H9 (cell line): Measurements from ENCODE around the gene DNAAF9. TPM values are rescaled to one million over a fixed set of nuclear protein-coding genes. Genes with fewer than 3 reads are reported as not detected.

Source experiments
- DNase-seq: peaks from one replicate; pipeline ENCODE4 v3.0.0-alpha.2; 2017
- H2AFZ ChIP-seq: one replicate; pipeline ENCODE4 v1.6.1; 2013; ENCODE audit warnings: mild to moderate bottlenecking, low read length, control low read depth, moderate library complexity
- H2AK5ac ChIP-seq: 2 replicates; pipeline ENCODE4 v1.6.1; 2013; ENCODE audit warnings: low read length, control low read depth, mixed read lengths; ENCODE audit not compliant: insufficient read length
- H2BK120ac ChIP-seq: one replicate; pipeline ENCODE4 v1.6.1; 2013; ENCODE audit warnings: low read depth, mild to moderate bottlenecking, low read length, control low read depth, inconsistent platforms; ENCODE audit not compliant: poor library complexity, severe bottlenecking
- H2BK12ac ChIP-seq: 2 replicates; pipeline ENCODE4 v1.6.1; 2013; ENCODE audit warnings: low read length, control low read depth, mixed read lengths, low read depth; ENCODE audit not compliant: insufficient read length
- H2BK15ac ChIP-seq: 2 replicates; pipeline ENCODE4 v1.6.1; 2013; ENCODE audit warnings: low read depth, low read length, control low read depth
- H2BK20ac ChIP-seq: one replicate; pipeline ENCODE4 v1.6.1; 2013; ENCODE audit warnings: low read depth, mild to moderate bottlenecking, low read length, control low read depth, inconsistent platforms; ENCODE audit not compliant: poor library complexity, severe bottlenecking
- H2BK5ac ChIP-seq: 2 replicates; pipeline ENCODE4 v1.6.1; 2013; ENCODE audit warnings: low read length, control low read depth, mixed read lengths; ENCODE audit not compliant: insufficient read length
- H3K14ac ChIP-seq: 2 replicates; pipeline ENCODE4 v1.6.1; 2013; ENCODE audit warnings: low read length, control low read depth; ENCODE audit not compliant: insufficient read depth
- H3K18ac ChIP-seq: 2 replicates; pipeline ENCODE4 v1.6.1; 2013; ENCODE audit warnings: low read depth, mild to moderate bottlenecking, mixed read lengths, low read length, control low read depth; ENCODE audit not compliant: insufficient read length
- H3K23ac ChIP-seq: 2 replicates; pipeline ENCODE4 v1.6.1; 2013; ENCODE audit warnings: low read length, control low read depth, mixed read lengths, low read depth; ENCODE audit not compliant: insufficient read length
- H3K23me2 ChIP-seq: 2 replicates; pipeline ENCODE4 v1.6.1; 2013; ENCODE audit warnings: low read depth, mild to moderate bottlenecking, mixed read lengths, low read length, control low read depth; ENCODE audit not compliant: insufficient read length, poor library complexity, severe bottlenecking
- H3K27ac ChIP-seq: 2 replicates; pipeline ENCODE4 v1.5.1; 2013; ENCODE audit warnings: low read length, control low read depth, mixed read lengths, low read depth; ENCODE audit not compliant: insufficient read length
- H3K27me3 ChIP-seq: 2 replicates; pipeline ENCODE4 v1.6.1; 2013; ENCODE audit warnings: low read length, control low read depth, inconsistent platforms; ENCODE audit not compliant: insufficient read depth
- H3K4ac ChIP-seq: 2 replicates; pipeline ENCODE4 v1.6.1; 2013; ENCODE audit warnings: low read depth, mild to moderate bottlenecking, control low read depth, inconsistent platforms, low read length, moderate library complexity
- H3K4me1 ChIP-seq: 2 replicates; pipeline ENCODE4 v1.6.1; 2013; ENCODE audit warnings: low read length, control low read depth, inconsistent platforms; ENCODE audit not compliant: insufficient read depth
- H3K4me2 ChIP-seq: 2 replicates; pipeline ENCODE4 v1.6.1; 2013; ENCODE audit warnings: low read length, control low read depth, mixed read lengths; ENCODE audit not compliant: insufficient read length, insufficient read depth
- H3K56ac ChIP-seq: 2 replicates; pipeline ENCODE4 v1.6.1; 2013; ENCODE audit warnings: low read depth, mild to moderate bottlenecking, mixed read lengths, low read length, control low read depth; ENCODE audit not compliant: insufficient read length
- H3K79me1 ChIP-seq: 2 replicates; pipeline ENCODE4 v1.6.1; 2013; ENCODE audit warnings: low read depth, mild to moderate bottlenecking, moderate library complexity, low read length, control low read depth, inconsistent platforms; ENCODE audit not compliant: insufficient read depth, poor library complexity, severe bottlenecking
- H3K79me2 ChIP-seq: 2 replicates; pipeline ENCODE4 v1.6.1; 2013; ENCODE audit warnings: low read length, control low read depth, inconsistent platforms; ENCODE audit not compliant: insufficient read depth
- H3K9ac ChIP-seq: 2 replicates; pipeline ENCODE4 v1.6.1; 2013; ENCODE audit warnings: low read length, control low read depth, mixed read lengths; ENCODE audit not compliant: insufficient read length; ENCODE audit errors: extremely low read depth
- H3K9me3 ChIP-seq: one replicate; pipeline ENCODE4 v1.6.1; 2013; ENCODE audit warnings: low read depth, low read length, inconsistent platforms; ENCODE audit not compliant: control insufficient read depth
- H3T11ph ChIP-seq: one replicate; pipeline ENCODE4 v1.6.1; 2013; ENCODE audit warnings: mild to moderate bottlenecking, low read length, control low read depth, inconsistent platforms
- H4K20me1 ChIP-seq: one replicate; pipeline ENCODE4 v1.6.1; 2013; ENCODE audit not compliant: control insufficient read depth, insufficient read length, insufficient read depth
- H4K5ac ChIP-seq: 2 replicates; pipeline ENCODE4 v1.6.1; 2013; ENCODE audit warnings: low read depth, mild to moderate bottlenecking, mixed read lengths, low read length, control low read depth; ENCODE audit not compliant: insufficient read length
- H4K8ac ChIP-seq: replicated peaks from 2 replicates; pipeline ENCODE4 v1.6.1; 2013; ENCODE audit warnings: low read length, control low read depth, mixed read lengths, low read depth; ENCODE audit not compliant: insufficient read length
- H4K91ac ChIP-seq: 2 replicates; pipeline ENCODE4 v1.6.1; 2013; ENCODE audit warnings: low read depth, mild to moderate bottlenecking, moderate library complexity, mixed read lengths, low read length, control low read depth; ENCODE audit not compliant: insufficient read length
- H3K27ac Mint-ChIP-seq, 3 experiments: 2 replicates in 2 of 3; 3 replicates in 1 of 3; pipeline ENCODE4 v1.8.0; 2020 to 2021; ENCODE audit warnings: mixed read lengths in 3 of 3, mild to moderate bottlenecking in 1 of 3, moderate library complexity in 1 of 3
- H3K27me3 Mint-ChIP-seq: 2 replicates; pipeline ENCODE4 v1.8.0; 2021; ENCODE audit warnings: low read depth, mild to moderate bottlenecking, moderate library complexity, mixed read lengths
- H3K36me3 Mint-ChIP-seq, 3 experiments: 2 replicates in 2 of 3; 3 replicates in 1 of 3; pipeline ENCODE4 v1.8.0; 2020 to 2021; ENCODE audit warnings: low read depth in 3 of 3, mixed read lengths in 3 of 3; ENCODE audit not compliant: insufficient read depth in 1 of 3
- H3K4me1 Mint-ChIP-seq, 2 experiments: 2 replicates each; pipeline ENCODE4 v1.8.0; 2020; ENCODE audit warnings: mixed read lengths in 2 of 2
- H3K4me3 Mint-ChIP-seq, 2 experiments: 2 replicates in 1 of 2; 3 replicates in 1 of 2; pipeline ENCODE4 v1.8.0; 2020 to 2021; ENCODE audit warnings: mild to moderate bottlenecking in 2 of 2, mixed read lengths in 2 of 2, moderate library complexity in 1 of 2
- H3K9me3 Mint-ChIP-seq, 2 experiments: 2 replicates in 1 of 2; 3 replicates in 1 of 2; pipeline ENCODE4 v1.8.0; 2020; ENCODE audit warnings: mild to moderate bottlenecking in 2 of 2, mixed read lengths in 2 of 2, moderate library complexity in 1 of 2
- WGBS: extraction: QIAGEN DNeasy Blood & Tissue Kit; methylation state at CpG from one replicate; pipeline ENCODE4 v1.1.7; 2013; ENCODE audit warnings: missing lambda C conversion rate, low lambda C conversion rate, mixed read lengths; ENCODE audit not compliant: insufficient read length; ENCODE audit errors: extremely low coverage; 5-methylcytosine and 5-hydroxymethylcytosine counted together
- total RNA-seq: library from RNA; stranded (reverse); gene quantifications from 2 replicates; pipeline ENCODE4 v1.2.1, GENCODE V29; 2021
- TF ChIP-seq, protein P1 (sequence below): fragments of 200-600 bp; sonication (generic); conservative IDR thresholded peaks from 3 replicates; pipeline ENCODE4 v1.8.0; 2021; ENCODE audit warnings: antibody characterized with exemption, mild to moderate bottlenecking

DNAAF9 gene
- total RNA-seq, 1 experiment from 2014 or later, result 5.5 TPM

DNA sequence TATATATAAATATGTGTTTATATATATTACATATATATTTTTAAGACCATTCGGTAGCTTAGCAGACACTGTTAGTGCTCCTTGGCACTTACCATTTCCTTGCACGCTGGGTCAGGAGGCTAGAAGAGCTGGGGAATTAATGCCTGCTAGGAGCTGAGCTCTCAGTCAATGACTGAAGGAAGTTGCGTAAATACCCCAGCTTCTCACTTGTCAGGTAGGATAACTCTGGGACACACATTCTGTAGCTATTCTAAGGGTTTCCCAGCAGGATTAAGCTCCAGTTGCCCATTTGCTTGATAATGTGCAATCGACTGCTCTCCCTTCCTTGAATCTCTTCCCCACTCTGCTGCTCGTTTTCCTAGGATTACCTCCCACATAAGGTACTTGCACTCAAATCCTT is 15.7 kb upstream of the DNAAF9 start:
- Histone ChIP-seq H2AFZ (no peak overlapping the region), H4K5ac (no peak overlapping the region), H2BK5ac (no peak overlapping the region), H3K18ac (no peak overlapping the region), H3K23ac (no peak overlapping the region), H2BK12ac (no peak overlapping the region), H3T11ph (no peak overlapping the region), H3K56ac (no peak overlapping the region), H3K4me1 (no peaks in the 10 kb centered on the region; the same call in 1 of the 2 replicates), H4K20me1 (no peaks in the 10 kb centered on the region), H3K4me2 (no peak overlapping the region), H2BK120ac (no peak overlapping the region), H2BK20ac (no peak overlapping the region), H3K27ac (no peak overlapping the region), H3K4ac (no peak overlapping the region), H4K8ac (no peak overlapping the region), H2BK15ac (no peak overlapping the region), H3K23me2 (no peaks in the 10 kb centered on the region), H3K27me3 (no peaks in the 10 kb centered on the region), H3K14ac (no peak overlapping the region), H4K91ac (no peak overlapping the region), H3K79me2 (no peaks in the 10 kb centered on the region), H3K79me1 (no peaks in the 10 kb centered on the region), H2AK5ac (no peak overlapping the region), H3K9me3 (no peaks in the 10 kb centered on the region), H3K9ac (no peak overlapping the region)
- TF ChIP-seq, protein P1, sequence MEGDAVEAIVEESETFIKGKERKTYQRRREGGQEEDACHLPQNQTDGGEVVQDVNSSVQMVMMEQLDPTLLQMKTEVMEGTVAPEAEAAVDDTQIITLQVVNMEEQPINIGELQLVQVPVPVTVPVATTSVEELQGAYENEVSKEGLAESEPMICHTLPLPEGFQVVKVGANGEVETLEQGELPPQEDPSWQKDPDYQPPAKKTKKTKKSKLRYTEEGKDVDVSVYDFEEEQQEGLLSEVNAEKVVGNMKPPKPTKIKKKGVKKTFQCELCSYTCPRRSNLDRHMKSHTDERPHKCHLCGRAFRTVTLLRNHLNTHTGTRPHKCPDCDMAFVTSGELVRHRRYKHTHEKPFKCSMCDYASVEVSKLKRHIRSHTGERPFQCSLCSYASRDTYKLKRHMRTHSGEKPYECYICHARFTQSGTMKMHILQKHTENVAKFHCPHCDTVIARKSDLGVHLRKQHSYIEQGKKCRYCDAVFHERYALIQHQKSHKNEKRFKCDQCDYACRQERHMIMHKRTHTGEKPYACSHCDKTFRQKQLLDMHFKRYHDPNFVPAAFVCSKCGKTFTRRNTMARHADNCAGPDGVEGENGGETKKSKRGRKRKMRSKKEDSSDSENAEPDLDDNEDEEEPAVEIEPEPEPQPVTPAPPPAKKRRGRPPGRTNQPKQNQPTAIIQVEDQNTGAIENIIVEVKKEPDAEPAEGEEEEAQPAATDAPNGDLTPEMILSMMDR, result no peak
- WGBS, result no CpG with 5 or more reads among the region's 5 CpGs
- peak; percentile 34 for DNase-seq
- H3K4me3 Mint-ChIP-seq, result no peak overlapping the region; a peak in 1 of 5 replicates
- peaks cover 1% of the 10 kb centered on the region; the same call in 1 of the 2 replicates for H3K27me3 Mint-ChIP-seq
- no peaks in the 10 kb centered on the region for H3K36me3 Mint-ChIP-seq
- peaks cover 14 to 19% of the 10 kb centered on the region in 2 experiments for H3K4me1 Mint-ChIP-seq
- H3K27ac Mint-ChIP-seq, result peak overlapping the region in 2 of 3 experiments; percentile 68 to 92; a peak in 4 of 7 replicates
- H3K9me3 Mint-ChIP-seq, result peaks cover 0 to 1% of the 10 kb centered on the region in 2 experiments; a peak in 2 of 5 replicates
